Activated T-cell treated with anti-CD3 and anti-CD28 coated beads for 24 hours (primary cell): Measurements from ENCODE around the gene VRTN.

Experiments
- DNase-seq: peaks from one replicate; pipeline ENCODE4 v3.0.0-alpha.2; 2020; ENCODE audit warnings: low read depth

The VRTN gene

DNA sequence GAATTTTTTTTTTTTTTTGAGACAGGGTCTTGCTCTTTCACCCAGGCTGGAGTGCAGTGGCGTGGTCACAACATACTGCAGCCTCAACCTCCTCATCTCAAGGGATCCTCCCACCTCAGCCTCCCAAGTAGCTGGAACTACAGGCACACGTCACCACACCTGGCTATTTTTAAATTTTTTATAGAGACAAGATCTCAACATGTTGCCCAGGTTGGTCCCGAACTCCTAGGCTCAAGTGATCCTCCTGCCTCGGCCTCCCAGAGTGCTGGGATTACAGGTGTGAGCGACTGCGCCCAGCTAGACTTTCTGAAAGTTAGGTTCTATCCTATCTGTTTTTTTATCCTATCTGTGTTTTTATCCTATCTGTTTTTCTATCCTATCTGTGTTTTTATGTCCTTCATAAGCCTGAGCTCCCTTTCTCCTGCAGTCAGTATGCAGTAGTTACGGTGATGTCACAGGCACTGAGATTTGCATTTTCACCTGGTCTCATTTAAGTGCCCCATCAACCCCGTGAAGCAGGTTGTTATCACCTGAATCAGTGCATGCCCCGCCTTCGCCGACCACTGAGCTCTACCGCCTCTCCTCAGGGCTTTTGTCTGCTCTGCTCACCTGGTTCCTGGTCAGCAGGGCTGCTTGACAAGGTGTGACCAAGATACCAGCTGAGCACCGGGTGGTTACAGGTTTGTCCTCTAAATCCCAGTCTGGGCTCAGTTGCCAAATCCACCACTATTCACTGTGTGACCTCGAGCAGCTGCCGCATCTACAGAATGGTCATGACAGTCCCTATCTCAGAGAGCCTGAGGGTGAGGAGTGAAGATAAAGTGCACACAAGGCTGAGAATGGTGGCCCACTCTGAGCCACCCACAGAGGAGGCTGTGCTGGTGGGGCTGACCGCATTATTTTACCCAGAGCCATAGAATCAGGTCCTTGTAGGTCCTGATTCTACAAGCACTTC lies 44.6 kb downstream of the VRTN start:
- DNase-seq, result no peak

GRCh38 chr14:74394549-74394948 lies 46.3 kb downstream of the VRTN start:
- DNase-seq, result no peak

GRCh38 chr14:74395094-74395493 lies 46.8 kb downstream of the VRTN start:
- no peak for DNase-seq

DNA sequence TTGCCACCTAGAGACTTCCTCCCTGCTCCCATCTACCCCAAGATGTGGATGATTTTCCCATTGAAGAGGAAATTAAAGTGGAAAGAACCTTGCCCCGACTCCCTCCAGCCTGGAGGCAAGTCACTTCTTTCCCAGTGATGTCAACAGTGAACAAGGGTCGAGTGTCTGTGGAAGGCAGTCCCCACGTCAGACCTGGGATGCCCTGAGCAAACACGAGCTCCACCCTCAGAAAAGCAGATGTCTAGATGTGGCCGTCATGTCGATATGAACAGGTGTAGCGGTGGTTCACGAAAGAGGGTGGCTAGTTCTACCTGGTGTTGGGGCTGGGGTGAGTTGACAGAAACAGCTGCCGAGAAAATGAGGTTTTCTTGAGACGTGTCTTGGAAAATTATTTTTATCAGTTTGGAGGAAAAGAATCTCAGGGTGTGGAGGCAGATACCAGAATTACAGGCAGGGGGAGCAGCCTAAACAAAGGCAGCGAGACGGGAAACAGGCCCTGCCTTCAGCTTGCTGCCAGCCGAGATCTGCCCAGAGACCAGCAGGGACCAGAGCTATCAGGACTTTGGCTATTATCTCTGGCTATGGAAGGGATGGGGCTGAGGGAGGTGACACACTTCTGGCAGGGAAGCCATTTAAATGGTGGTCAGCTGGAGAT lies 51.9 kb downstream of the VRTN start:
- no peak for DNase-seq

DNA sequence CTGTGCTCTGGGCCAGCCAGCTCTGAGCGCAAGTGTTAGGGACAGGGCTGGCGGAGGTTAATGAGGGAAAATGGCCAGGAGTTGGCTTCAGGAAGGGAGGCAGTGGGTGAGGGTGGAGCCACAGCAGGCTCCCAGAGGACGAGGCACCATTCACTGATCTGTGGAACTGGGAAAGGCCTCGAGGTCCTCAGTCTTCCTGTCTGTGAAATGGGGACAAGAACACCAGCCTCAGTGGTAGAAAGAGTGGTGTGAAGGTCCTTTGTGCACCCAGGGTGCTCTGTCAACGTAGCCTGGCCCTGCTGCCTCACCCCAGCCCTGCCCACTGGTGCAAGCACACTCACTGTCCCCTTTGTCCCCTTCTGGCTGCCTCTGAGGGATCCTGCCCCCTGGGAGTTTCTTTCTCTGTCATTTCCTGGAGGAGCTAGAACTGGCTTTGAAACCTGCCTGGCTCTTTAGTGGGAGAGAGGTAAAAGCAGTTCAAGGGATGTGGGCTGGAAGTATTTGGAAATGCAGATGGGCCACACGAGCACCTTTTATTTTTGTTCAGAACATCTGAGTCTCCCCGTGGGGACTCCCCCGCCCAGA lies 52.7 kb downstream of the VRTN start:
- DNase-seq, result no peak

DNA sequence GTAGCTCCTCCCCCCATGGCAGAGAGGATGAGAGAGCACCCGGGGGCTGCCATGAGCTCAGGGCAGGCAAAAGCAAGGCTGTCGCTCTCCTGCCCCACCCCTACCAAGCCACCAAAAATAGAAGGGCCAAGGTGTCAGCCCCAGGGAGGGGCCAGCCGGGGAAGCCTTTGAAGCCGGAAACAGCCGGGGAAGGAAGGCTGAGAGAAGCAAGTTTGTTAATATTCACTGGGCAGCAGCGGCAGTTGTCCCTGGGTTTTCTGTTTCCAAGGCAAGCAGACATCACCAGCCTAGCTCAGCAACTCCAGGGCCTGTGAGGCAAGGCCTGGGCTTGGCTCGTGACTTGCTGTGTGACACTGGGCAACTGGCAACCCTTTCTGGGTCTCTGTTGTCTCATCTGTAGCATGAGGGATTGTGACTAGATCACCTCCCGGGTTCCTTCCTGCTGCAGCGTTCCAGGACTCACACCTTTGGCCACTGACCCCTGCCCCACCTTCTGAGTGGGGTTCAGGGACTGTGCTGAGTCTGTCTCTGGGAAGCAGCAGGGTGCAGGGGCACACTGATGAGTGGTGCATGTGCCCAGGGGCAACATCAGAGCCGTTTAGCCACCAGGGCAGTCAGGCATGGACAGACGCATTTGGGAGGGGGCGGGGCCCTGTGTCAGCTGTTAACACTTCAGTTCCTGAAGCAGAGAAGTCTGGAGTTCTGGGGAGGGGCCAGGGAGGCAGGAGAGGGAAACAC lies 53.4 kb downstream of the VRTN start:
- peak; percentile 46 for DNase-seq

DNA sequence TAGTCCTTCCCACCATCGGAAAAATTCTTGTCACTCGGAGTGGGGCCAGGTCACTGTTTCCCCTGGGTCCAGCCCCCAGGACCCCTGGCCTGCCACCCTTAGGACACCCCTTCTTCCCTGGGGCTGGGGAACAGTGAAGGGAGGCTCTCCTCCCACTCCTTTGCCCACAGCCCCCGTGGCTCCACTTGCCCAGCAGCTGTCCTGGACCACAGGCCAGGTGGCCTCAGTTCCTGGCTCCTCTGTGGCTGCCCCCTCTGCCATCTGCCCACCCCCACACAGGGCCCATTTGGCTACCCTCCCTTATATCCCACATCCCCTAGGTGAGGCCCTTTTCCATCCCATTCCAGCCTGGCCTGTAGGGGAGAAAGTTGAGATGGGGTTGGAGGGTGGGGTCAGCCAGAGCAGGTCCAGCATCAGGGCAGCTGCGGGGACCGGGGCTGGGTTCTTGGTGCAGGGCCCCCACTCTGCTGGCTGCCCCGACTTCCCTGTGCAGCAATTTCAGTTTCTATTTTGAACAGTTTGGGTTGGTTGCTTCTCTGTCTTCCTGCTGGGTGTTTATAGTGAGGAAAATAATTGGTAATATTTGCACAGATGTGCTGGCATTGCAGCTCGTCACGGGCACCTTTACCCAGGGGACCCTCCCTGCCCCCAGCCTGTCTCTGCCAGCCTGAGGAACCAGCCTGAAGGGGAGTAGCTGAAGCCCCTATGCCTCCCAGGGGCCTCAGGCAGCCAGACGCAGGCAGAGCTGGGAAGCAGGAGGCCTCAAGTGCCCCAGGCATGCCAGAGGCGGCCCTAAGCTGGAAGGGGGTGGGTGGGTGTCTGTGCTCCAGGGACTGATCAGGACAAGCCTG lies 54.4 kb downstream of the VRTN start:
- no peak for DNase-seq

- no peak for DNase-seq
Measured at GRCh38 chr14:74403619-74404417, 55.5 kb downstream of the VRTN start.

DNA sequence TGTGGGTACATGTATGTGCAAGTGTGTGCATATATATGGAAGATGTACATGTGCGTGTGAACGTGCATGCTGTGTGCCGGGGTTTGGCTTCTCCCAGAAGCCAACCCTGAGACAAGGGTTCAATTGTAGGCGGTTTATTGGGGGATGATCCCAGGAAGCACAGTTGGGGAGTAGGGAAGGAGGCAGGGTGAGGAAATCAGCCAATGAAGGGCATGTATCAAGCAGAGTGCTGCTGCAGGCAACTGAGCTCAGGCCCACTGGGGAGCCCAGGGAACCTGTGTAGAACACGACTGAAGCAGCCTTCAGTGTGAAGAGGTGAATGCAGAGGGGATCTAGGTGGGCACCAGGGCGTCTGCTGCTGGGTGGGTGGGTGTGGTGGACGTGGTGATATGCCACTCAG lies 56.2 kb downstream of the VRTN start:
- DNase-seq, result no peak

DNA sequence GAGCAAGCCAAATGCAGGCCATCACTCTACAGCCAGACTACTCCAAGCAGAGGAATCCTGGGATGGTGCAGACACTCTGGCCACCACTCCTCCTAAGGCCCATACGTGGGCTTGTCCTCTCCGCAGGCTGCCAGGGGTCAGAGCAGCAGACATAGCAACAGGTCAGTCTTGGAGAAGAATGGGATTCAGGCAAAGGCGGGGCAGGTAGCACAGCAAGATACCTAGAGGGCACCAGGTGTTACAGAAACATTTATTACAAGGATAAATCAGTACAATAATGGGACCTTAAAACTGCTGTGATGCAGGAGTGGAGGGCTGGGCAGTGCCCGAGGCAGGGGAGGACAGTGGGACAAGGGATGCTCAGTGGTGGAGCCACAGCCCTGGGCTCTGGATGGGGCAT lies 57.4 kb downstream of the VRTN start:
- DNase-seq, result no peak

DNA sequence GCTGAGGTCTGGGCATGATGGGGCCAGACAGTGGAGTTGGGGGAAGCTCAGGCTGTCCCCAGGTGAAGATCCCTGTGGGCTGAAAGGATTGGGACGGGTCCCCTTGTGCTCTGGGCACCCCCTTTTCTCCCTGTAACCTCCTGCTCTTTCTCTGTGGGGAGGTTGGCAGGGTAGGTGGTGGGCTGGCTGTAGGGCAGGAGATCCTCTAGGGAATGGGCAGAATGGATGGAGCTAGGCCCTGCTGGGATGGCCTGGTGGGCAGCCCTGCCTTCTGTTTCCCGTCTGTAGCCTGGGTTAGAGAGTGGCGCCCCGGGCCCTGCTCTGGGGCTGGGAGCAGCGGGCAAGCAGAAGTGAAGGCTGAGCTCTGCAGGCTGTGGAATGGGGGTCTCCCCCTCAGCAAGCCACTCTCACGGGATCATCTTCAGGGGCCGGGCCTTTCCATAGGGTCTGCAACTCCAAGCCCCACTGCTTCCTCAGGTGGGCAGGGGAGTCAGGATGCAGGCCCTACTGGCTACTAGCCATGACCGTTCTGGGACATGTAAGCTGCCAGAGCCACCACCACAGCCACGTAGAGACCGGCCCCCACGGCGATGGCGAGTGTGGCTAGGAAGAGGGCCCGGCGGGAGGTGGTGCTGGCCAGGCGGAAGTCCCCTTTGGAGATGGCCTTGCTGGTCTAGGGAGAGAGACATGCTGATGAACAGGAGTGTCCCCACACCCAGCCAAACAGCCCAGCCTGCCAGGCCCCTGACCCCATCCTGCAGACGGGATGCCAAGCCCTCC lies 58.9 kb downstream of the VRTN start:
- DNase-seq, result no peak

- DNase-seq, result no peak
Measured at GRCh38 chr14:74407801-74408154, 59.5 kb downstream of the VRTN start.

- DNase-seq, result no peak
Measured at GRCh38 chr14:74408870-74409269, 60.6 kb downstream of the VRTN start.

DNA sequence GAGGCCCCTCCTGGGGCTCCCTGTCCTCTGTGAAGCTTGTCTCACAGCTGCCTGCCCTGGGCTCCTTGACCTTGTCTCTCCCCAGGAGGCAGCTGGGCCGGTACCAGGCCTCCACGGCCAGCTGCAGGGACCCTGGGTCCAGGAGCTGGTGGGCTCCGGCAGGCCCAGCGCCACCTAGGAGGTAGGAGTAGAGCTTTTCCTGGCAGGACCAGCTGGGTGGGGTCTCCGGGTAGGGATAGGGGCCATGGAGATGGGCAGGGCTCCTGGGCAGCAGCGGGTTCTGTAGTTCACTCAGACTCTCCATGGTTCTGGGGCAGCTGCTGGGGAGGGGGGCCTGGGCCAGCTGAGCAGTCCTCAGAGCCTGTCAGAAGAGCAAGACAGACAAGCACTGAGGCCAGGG lies 61.2 kb downstream of the VRTN start:
- no peak for DNase-seq
